ENCODE results near the gene ADSS2. TPM values are rescaled to one million over a fixed set of nuclear protein-coding genes. Genes with fewer than 3 reads are reported as not detected.
A peak's percentile ranks its signal among the peaks of the same experiment; 100 is the strongest.

ADSS2 gene
- total RNA-seq, 1 donor from 2014 or later = 34.2 TPM

DNA sequence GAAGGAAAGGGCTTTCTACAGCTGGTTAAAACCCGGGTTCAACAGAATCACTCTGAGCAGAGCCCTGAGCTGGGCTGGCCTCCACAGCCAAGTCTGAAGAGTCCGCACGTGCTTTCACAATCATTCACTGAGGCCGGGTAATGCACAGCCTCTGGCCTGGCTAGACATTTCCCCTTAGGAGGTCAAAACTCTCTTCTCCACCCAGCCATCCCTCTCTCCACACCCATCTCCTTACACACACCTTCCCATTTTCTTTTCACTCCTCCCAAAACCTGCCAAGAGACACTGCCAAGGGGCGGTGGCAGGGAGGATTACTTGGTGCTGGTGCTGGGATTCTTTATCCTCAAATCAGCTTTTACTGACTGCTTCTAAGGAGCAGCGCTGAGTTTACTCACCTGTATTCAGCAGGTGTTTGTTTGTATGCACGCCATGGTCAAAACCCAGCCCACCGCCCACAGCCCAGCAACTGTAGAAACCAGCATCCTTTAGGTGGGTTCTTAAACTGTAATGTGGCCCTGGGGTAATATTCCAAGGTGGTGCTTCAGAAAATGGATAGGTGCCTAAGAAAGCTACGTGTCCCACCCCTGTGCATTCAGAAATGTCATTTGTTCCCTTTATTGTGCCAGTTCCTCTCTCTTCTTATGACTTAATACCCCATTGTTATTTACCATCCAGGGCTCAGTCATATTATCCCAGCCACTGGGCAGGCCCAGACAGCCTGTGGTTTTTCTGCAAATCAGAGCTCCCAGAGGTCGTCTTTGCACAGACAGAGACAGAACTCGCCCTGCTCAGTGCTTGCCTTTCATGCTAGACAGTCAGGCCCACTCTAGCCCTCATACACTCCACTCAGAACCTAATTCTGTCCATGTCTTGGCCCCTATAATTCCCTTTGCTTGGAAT is 80.2 kb downstream of the ADSS2 start:
- ATAC-seq = no peak
- H3K4me1 ChIP-seq = no peaks in the 10 kb centered on the region

DNA sequence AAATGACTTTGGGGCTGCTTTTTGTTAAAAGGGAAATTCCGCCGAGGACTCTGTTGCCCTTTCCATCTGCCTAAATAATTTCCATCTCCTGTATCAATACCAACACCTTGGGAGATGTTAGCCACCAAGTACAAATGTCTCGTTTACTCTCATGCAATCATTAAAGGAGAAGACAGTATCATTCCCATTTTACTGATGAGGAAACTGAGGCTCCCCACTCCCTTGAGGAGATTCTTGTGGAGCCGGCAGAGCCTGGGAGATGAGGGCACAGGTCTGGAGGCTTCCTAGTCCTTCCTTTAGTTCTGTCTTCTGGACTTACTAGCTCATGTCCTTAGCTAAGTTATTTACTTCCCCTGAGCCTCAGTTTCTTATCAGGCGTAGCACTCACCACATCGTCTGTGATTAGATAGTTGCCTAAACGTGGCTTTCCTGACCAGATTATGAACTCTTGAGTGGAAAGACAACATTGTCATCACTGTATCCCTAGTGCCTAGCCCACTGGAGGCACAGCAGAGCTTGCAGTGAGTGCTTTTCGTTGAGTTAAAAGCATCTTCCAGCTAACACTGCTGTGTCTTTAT is 81.6 kb downstream of the ADSS2 start:
- no peaks in the 10 kb centered on the region for H3K9me3 ChIP-seq
- no peak overlapping the region for H3K27ac ChIP-seq
- no peaks in the 10 kb centered on the region for H3K27me3 ChIP-seq
- intact Hi-C loops (cut with DNase I) = no loop called here
- TF ChIP-seq CTCF (IDR thresholded peaks at IDR 0.05) = no peak
- no peak for ATAC-seq
- no peaks in the 10 kb centered on the region for H3K4me1 ChIP-seq
- H3K4me3 ChIP-seq = no peak overlapping the region
- H3K36me3 ChIP-seq = no peaks in the 10 kb centered on the region
- no peak for DNase-seq

More for the DNA sequence above, 80.2 kb downstream of the ADSS2 start:
- Histone ChIP-seq H3K27me3 (no peaks in the 10 kb centered on the region), H3K36me3 (no peaks in the 10 kb centered on the region), H3K9me3 (no peaks in the 10 kb centered on the region), H3K27ac (no peak overlapping the region), H3K4me3 (no peak overlapping the region)
- no peak for TF ChIP-seq CTCF (IDR thresholded peaks at IDR 0.05)
- intact Hi-C loops (cut with DNase I) = no loop called here
- no peak for DNase-seq

DNA sequence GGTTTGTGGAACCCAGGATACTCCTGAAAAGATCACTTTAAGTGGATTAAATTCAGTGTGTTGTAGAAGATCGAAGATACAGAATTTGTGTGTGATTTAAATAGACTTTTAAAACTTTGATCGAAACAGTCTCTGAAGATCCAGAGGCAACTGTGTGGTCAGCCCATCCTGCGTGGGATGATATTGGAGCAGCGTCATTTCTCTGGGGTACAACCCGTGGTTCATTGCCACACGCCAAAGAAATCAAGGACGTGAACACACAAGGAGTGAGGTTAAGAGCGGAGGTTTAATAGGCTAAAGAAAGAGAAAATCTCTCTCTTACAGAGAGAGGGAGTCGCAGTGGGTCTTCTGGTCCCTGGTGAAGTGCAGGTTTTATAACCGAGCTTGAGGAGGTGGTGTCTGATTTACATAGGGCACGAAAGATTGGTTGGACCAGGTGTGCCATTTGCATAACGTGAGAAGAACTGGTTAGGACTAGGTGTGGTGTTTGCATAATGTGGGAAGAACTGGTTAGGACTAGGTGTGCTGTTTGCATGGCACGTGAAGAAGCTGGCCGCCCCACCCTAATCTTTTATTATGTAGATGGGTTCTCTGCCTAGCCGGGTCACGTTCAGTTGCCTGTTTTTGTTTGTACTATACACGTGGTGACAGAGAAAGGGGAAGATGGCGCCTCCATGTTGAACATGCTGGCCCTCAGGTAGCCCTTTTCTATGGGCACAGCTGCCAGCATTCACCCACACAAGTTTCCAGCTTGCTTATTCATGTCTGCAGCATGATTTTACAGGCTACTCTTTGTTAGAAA is 82.3 kb downstream of the ADSS2 start:
- intact Hi-C loops (cut with DNase I) = no loop called here
- no peak overlapping the region for H3K4me3 ChIP-seq
- no peaks in the 10 kb centered on the region for H3K9me3 ChIP-seq
- H3K27me3 ChIP-seq = no peaks in the 10 kb centered on the region
- peak; percentile 70 for ATAC-seq
- no peak for TF ChIP-seq CTCF (IDR thresholded peaks at IDR 0.05)
- H3K27ac ChIP-seq = no peak overlapping the region
- H3K4me1 ChIP-seq = no peaks in the 10 kb centered on the region
- DNase-seq = no peak
- no peaks in the 10 kb centered on the region for H3K36me3 ChIP-seq

DNA sequence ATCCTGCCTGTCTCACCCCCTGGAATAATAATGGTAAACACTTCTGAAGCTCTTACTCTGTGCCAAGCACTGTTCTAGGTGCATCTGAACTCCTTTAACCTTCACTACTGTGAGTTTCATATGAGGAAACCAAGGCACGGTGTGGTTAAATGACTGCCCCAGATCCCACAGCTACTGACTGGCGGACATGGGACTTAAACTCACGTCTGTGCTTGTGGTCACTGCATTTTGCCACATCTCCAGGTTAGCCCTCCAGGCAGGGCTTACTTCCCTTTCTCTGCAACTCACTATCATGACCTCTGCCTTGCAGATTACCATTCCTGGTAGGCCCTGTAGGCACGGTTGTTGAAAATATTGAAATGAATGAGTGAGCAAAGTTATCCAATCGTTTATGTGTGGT is 83.4 kb downstream of the ADSS2 start:
- intact Hi-C loops (cut with DNase I) = no loop called here
- Histone ChIP-seq H3K27ac (no peak overlapping the region), H3K9me3 (no peaks in the 10 kb centered on the region), H3K4me3 (no peak overlapping the region), H3K27me3 (no peaks in the 10 kb centered on the region), H3K4me1 (no peaks in the 10 kb centered on the region), H3K36me3 (no peaks in the 10 kb centered on the region)
- DNase-seq = no peak
- no peak for ATAC-seq
- TF ChIP-seq CTCF (IDR thresholded peaks at IDR 0.05) = no peak

- ATAC-seq (no peak), DNase-seq (no peak)
- no peaks in the 10 kb centered on the region for H3K27me3 ChIP-seq
- no peak overlapping the region for H3K4me3 ChIP-seq
- H3K27ac ChIP-seq = no peak overlapping the region
- intact Hi-C loops (cut with DNase I) = no loop called here
- no peaks in the 10 kb centered on the region for H3K9me3 ChIP-seq
- H3K4me1 ChIP-seq = peaks cover under 1% of the 10 kb centered on the region
- H3K36me3 ChIP-seq = no peaks in the 10 kb centered on the region
- TF ChIP-seq CTCF (IDR thresholded peaks at IDR 0.05) = no peak
These were observed 84.2 kb downstream of the ADSS2 start for GRCh38 chr1:244367399-244368114.
